GM12878 (cell line): Measurements from ENCODE around the gene SLC4A8.
"Not testable (repeated sequence)": the region's sequence is repeated elsewhere in the genome, so short reads cannot be mapped to it uniquely, and the experiment has no call there.

ENCODE experiments used
- EP300 ChIP-seq, 2 experiments: fragments of 150-350 bp in 1 of 2; IDR thresholded peaks; 2 replicates each; pipeline ENCODE4 v1.6.1; 2011 to 2012; ENCODE audit warnings: low read depth in 2 of 2, low read length in 2 of 2, borderline replicate concordance in 1 of 2, improper control_type of control experiment in 1 of 2, inconsistent platforms in 1 of 2; ENCODE audit not compliant: control insufficient read depth in 1 of 2
- POLR2AphosphoS5 ChIP-seq: IDR thresholded peaks from 2 replicates; pipeline ENCODE4 v1.6.1; 2011; ENCODE audit warnings: mild to moderate bottlenecking, low read length, inconsistent platforms
- TF ChIP-seq, protein P1 (sequence below), 3 experiments: IDR thresholded peaks in 2 of 3; conservative IDR thresholded peaks in 1 of 3; 2 replicates each; pipeline ENCODE4 v1.5.1; 2011; ENCODE audit warnings: low read depth in 3 of 3, low read length in 3 of 3, mild to moderate bottlenecking in 3 of 3, control low read depth in 2 of 3, moderate library complexity in 2 of 3, inconsistent platforms in 1 of 3, mixed read lengths in 1 of 3; ENCODE audit not compliant: control insufficient read depth in 2 of 3, insufficient read depth in 1 of 3; ENCODE audit errors: extremely low read depth in 1 of 3

GRCh38 chr12:51455050-51455449, 30.4 kb downstream of the SLC4A8 start:
- TF ChIP-seq, protein P1, sequence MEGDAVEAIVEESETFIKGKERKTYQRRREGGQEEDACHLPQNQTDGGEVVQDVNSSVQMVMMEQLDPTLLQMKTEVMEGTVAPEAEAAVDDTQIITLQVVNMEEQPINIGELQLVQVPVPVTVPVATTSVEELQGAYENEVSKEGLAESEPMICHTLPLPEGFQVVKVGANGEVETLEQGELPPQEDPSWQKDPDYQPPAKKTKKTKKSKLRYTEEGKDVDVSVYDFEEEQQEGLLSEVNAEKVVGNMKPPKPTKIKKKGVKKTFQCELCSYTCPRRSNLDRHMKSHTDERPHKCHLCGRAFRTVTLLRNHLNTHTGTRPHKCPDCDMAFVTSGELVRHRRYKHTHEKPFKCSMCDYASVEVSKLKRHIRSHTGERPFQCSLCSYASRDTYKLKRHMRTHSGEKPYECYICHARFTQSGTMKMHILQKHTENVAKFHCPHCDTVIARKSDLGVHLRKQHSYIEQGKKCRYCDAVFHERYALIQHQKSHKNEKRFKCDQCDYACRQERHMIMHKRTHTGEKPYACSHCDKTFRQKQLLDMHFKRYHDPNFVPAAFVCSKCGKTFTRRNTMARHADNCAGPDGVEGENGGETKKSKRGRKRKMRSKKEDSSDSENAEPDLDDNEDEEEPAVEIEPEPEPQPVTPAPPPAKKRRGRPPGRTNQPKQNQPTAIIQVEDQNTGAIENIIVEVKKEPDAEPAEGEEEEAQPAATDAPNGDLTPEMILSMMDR (IDR thresholded peaks at IDR 0.05 in 2 of 3, conservative IDR thresholded peaks at IDR 0.05 in 1 of 3; ENCODE audit: control insufficient read depth in 2 of 3, extremely low read depth in 1 of 3, insufficient read depth in 1 of 3, low read depth in 3 of 3, low read length in 3 of 3): not testable (repeated sequence)
- TF ChIP-seq EP300 (IDR thresholded peaks at IDR 0.05; ENCODE audit: borderline replicate concordance in 1 of 2, control insufficient read depth in 1 of 2, low read depth in 2 of 2, low read length in 2 of 2); POLR2AphosphoS5: not testable (repeated sequence)
